GM15510 (cell line): ENCODE data around the gene ARFRP1.

Experiments used
- POLR2A ChIP-seq: IDR thresholded peaks from 3 replicates; pipeline ENCODE4 v1.6.1; 2011; ENCODE audit warnings: borderline replicate concordance; ENCODE audit not compliant: insufficient read length; ENCODE audit errors: extremely low read depth

The ARFRP1 gene

DNA sequence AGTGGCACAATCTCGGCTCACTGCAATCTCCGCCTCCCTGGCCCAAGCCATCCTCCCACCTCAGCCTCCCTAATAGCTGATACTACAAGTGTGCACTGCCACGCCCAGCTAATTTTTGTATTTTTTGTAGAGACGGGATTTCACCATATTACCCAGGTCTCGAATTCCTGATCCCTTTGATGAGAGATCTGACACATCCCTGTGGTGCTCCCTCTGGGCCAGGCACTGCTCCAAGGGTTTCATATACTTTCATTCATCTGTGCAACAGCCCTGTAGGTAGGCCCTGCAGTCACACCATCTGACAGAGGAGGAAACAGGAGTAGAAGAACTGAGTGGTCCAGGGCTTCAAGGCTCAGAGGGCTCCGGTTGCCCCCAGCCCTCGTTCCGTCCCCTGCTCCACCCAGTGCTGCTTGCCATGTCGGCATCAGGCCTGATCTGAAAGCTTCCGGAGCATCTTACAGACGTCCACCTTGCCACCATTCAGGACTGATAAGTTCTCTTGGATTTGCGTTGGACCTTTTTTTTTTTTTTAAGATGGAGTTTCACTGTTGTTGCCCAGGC, 3.4 kb upstream of the ARFRP1 start:
- no peak for TF ChIP-seq POLR2A

DNA sequence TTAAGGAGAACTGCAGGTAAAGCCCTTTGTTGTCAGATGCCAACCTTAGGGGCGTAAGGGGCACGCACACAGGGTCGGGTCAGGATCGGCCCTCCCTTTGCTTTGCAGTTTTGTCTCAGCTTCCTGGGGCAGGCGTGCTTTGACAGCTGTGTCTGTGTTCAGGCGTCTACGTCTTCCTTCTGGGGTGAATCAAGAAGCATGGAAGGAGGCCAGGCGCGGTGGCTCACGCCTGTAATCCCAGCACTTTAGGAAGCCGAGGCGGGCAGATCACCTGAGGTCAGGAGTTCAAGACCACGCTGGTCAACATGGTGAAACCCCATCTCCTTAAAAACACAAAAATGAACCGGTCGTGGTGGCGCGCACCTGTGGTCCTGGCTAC, 1.4 kb upstream of the ARFRP1 start:
- no peak for TF ChIP-seq POLR2A

DNA sequence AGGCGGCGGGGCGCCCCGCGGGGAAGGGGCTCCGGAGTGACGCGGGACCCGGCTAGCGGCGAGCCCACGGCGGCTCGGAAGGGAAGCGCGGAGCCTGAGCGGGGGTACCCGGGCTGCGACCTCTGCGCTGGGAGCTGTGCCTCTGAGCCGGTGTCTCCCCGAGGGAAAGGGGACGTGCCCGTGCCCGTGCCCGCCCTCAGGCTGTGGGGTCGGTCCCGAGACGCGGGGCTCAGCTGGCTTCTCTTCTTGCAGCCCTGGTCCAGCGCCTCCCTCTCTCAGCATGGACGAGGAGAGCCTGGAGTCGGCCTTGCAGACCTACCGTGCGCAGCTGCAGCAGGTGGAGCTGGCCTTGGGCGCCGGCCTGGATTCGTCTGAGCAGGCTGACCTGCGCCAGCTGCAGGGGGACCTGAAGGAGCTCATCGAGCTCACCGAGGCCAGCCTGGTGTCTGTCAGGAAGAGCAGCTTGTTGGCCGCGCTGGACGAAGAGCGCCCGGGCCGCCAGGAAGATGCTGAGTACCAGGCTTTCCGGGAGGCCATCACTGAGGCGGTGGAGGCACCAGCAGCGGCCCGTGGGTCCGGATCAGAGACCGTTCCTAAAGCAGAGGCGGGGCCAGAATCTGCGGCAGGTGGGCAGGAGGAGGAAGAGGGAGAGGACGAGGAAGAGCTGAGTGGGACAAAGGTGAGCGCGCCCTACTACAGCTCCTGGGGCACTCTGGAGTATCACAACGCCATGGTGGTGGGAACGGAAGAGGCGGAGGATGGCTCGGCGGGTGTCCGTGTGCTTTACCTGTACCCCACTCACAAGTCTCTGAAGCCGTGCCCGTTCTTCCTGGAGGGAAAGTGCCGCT, 749 bp upstream of the ARFRP1 start:
- no peak for TF ChIP-seq POLR2A

DNA sequence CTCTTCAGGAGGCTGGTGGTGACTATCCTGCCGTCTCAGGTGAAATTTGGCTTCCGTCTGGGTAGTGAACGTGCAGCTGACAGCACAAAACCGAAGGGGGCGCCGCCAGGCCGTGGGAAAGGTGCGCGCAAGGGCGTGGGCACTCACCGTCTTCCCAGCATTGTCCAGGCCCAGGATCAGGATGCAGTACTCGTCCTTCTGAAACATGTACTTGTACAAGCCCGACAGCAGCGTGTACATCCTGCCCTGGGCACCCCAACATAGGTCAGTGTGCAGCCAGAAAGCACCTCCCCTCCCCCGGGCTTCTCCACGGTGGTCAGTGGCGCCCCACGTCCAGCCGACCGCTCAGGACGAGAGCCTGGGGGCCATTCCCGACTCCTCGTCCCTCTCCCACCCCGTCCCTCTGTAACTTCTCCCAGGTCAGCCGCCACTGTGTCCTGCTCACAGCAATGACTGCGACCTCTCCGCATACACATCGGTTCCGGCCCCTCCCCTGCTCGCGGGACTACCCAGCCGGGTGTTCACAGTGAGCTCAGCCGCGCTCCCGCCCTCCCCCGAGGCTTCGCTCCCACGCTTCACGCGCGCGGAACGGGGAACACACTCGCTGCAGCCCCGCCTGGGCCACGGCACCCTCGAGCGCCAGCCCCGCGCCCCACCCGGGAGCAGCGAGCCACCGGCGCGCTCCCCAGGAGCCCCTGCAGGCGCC, 771 bp downstream of the ARFRP1 start:
- TF ChIP-seq POLR2A = no peak

DNA sequence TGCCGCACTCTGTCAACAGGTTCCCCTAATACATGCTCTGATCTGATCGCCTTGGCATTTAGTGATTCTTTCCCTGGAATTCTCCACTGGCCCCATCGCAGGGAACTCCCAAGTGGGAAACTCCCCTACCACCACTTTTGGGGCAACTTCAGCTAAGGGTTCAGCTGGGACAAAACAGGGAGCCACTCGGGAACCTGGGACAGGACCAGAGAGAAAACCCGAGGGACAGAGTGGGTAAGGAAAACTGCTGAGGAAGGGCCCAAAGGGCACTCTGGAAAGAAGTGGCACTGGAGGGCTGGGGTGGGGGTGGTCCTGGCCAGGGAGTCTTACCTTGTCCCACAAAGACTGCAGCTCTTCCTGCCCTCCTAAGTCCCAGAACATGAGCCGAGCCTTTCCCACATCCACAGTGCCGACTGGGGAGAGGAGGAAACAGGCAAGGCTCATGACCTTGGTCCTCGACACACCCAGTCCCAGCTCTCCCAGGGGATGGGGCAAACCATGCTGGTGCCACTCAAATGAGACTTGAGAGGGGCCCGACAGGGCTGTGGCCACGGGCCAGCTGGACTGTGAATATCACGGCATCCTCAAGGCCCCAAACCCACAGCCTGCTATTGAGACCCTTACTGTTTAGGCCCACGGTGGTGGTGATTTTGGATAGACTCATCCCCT, 1.6 kb downstream of the ARFRP1 start:
- TF ChIP-seq POLR2A = no peak

GRCh38 chr20:63705232-63706026, 2.3 kb downstream of the ARFRP1 start:
- TF ChIP-seq POLR2A = no peak

GRCh38 chr20:63704749-63705117, 3.0 kb downstream of the ARFRP1 start:
- TF ChIP-seq POLR2A = no peak

GRCh38 chr20:63703976-63704748, 3.6 kb downstream of the ARFRP1 start:
- no peak for TF ChIP-seq POLR2A

DNA sequence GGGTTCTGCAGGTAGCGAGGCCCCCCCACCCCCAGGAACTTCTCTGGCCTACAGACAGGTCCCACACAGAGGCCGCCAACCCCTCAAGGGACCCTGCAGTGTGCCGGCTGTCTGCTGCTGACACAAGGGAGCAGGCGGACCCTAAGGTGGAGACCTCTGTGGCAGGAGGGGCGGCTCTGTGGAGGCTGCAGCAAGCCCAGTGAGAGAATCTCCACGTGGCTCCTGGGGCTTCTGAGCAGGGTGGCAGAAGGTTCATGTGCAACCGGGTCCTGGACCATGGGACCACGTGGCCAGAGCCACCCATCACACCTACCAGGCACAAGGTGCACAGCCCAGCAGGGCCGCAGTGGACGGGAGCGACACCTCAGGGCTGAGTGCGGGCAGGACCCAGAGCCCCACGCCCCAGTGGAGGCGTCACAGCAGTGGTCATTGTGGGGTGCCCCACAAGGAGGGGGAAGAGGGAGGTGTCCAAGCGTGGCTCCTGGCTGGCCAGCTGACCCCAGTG, 4.3 kb downstream of the ARFRP1 start:
- no peak for TF ChIP-seq POLR2A

GRCh38 chr20:63702751-63703470, 4.9 kb downstream of the ARFRP1 start:
- TF ChIP-seq POLR2A = no peak

DNA sequence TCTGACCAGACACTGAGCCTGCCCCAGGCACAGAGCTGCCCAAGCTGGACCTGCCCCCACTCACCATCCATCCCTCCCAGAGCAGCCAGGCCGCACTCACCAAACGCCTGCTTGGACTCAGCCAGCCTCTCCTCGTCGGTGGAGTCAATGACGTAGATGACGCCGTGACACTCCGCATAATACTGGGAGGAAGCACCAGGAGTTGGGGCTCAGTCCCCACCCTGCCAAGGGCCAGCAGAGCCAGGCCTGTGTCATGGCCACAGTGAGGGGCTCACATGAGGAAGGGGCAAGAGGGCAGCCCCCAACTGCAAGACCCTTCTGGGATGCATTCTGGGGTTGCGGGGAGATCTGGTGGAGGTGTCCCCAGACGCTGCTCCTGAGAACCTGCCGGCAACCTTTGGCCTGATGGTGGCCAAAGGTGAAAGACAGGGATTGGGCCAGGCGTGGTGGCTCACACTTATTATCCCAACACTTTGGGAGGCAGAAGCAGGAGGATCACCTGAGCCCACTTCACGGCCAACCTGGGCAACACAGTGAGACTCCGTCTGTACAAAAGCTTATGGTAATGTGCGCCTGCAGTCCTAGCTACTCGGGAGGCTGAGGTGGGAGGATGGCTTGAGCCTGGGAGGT, 5.6 kb downstream of the ARFRP1 start:
- no peak for TF ChIP-seq POLR2A

GRCh38 chr20:63701329-63702035, 6.3 kb downstream of the ARFRP1 start:
- no peak for TF ChIP-seq POLR2A
